Activated CD4-positive, alpha-beta T cell treated with anti-CD3 and anti-CD28 coated beads, Interleukin-2, amount 50 U/mL, for 1 hour (primary cell): Measurements from ENCODE around the gene SCCPDH.
"Not testable (repeated sequence)": the region's sequence is repeated elsewhere in the genome, so short reads cannot be mapped to it uniquely, and the experiment has no call there.

Source experiments
- DNase-seq: peaks from one replicate; pipeline ENCODE4 v3.0.0-alpha.2; 2020

Gene SCCPDH

GRCh38 chr1:246708166-246708565 lies 16.0 kb upstream of the SCCPDH start:
- DNase-seq, result no peak

GRCh38 chr1:246709196-246709595 lies 15.0 kb upstream of the SCCPDH start:
- no peak for DNase-seq

- DNase-seq, result no peak
Measured at GRCh38 chr1:246709835-246710234, 14.4 kb upstream of the SCCPDH start.

GRCh38 chr1:246711548-246712003 lies 12.6 kb upstream of the SCCPDH start:
- DNase-seq, result no peak

- not testable (repeated sequence) for DNase-seq
Measured at GRCh38 chr1:246712428-246712827, 11.8 kb upstream of the SCCPDH start.

- not testable (repeated sequence) for DNase-seq
Measured at GRCh38 chr1:246719361-246719760, 4.8 kb upstream of the SCCPDH start.

GRCh38 chr1:246720814-246721213 lies 3.4 kb upstream of the SCCPDH start:
- DNase-seq, result not testable (repeated sequence)

GRCh38 chr1:246722720-246723119 lies 1.5 kb upstream of the SCCPDH start:
- DNase-seq, result no peak

- no peak for DNase-seq
Measured at GRCh38 chr1:246724731-246725095, 504 bp downstream of the SCCPDH start.

GRCh38 chr1:246725191-246725590 lies 982 bp downstream of the SCCPDH start:
- no peak for DNase-seq

- DNase-seq, result no peak
Measured at GRCh38 chr1:246726255-246726679, 2.1 kb downstream of the SCCPDH start.

- DNase-seq, result no peak
Measured at GRCh38 chr1:246726881-246727280, 2.7 kb downstream of the SCCPDH start.

GRCh38 chr1:246727594-246727993 lies 3.4 kb downstream of the SCCPDH start:
- DNase-seq, result no peak

- no peak for DNase-seq
Measured at GRCh38 chr1:246728311-246728710, 4.1 kb downstream of the SCCPDH start.

- DNase-seq, result not testable (repeated sequence)
Measured at GRCh38 chr1:246729040-246729439, 4.8 kb downstream of the SCCPDH start.

- no peak for DNase-seq
Measured at GRCh38 chr1:246730839-246731238, 6.6 kb downstream of the SCCPDH start.

GRCh38 chr1:246731873-246732272 lies 7.7 kb downstream of the SCCPDH start:
- DNase-seq, result not testable (repeated sequence)

GRCh38 chr1:246733704-246734103 lies 9.5 kb downstream of the SCCPDH start:
- DNase-seq, result no peak

- DNase-seq, result no peak
Measured at GRCh38 chr1:246734866-246735265, 10.7 kb downstream of the SCCPDH start.

- no peak for DNase-seq
Measured at GRCh38 chr1:246735735-246736134, 11.5 kb downstream of the SCCPDH start.

GRCh38 chr1:246742396-246742795 lies 18.2 kb downstream of the SCCPDH start:
- DNase-seq, result no peak

- not testable (repeated sequence) for DNase-seq
Measured at GRCh38 chr1:246746155-246746554, 21.9 kb downstream of the SCCPDH start.

- no peak for DNase-seq
Measured at GRCh38 chr1:246748006-246748405, 23.8 kb downstream of the SCCPDH start.

GRCh38 chr1:246748867-246749266 lies 24.7 kb downstream of the SCCPDH start:
- DNase-seq, result no peak

- no peak for DNase-seq
Measured at GRCh38 chr1:246750752-246751151, 26.5 kb downstream of the SCCPDH start.
